ENCODE measurements around the gene LYRM2. TPM values are rescaled to one million over a fixed set of nuclear protein-coding genes. Genes with fewer than 3 reads are reported as not detected.

Gene LYRM2
- total and polyA plus RNA-seq, 7 donors: 15.0 to 39.6 (median 25.7) TPM

DNA sequence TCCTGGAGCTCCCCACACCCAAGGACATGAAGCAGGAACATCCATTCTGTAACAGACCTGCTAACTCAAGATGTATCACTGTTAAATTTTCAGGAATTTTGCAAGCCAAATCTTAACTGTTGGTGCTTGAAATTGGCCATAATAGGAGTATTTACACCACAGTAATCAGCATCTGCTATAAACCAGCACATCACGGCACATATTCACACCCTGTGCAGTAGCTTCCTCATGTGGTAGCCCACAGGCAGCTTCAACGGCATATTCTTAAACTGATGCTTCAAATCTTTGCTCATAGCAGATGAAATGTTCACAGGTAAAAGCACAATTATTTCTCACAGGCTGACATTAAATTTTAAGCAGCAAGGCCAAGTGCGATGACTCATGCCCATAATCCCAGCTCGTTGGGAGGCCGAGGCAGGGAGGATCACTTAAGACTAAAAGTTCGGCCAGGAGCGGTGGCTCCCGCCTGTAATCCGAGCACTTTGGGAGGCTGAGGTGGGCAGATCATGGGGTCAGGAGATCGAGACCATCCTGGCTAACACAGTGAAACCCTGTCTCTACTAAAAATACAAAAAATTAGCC, 43.5 kb upstream of the LYRM2 start:
- Histone ChIP-seq H3K27ac (no peak overlapping the region), H3K36me3 (peaks cover 3 to 99% (median 50%) of the 10 kb centered on the region in 4 donors), H3K4me3 (no peak overlapping the region), H3K9me3 (no peaks in the 10 kb centered on the region), H3K4me1 (no peaks in the 10 kb centered on the region), H3K27me3 (no peaks in the 10 kb centered on the region)
- WGBS, 2 donors: 95% methylated on average over 10 of the region's 10 CpGs
- DNase-seq: no peak
- TF ChIP-seq POLR2A (IDR thresholded peaks at IDR 0.05) (no peak), EP300 (IDR thresholded peaks at IDR 0.05) (no peak), POLR2AphosphoS5 (IDR thresholded peaks at IDR 0.05) (no peak)
- TF ChIP-seq, protein P1, sequence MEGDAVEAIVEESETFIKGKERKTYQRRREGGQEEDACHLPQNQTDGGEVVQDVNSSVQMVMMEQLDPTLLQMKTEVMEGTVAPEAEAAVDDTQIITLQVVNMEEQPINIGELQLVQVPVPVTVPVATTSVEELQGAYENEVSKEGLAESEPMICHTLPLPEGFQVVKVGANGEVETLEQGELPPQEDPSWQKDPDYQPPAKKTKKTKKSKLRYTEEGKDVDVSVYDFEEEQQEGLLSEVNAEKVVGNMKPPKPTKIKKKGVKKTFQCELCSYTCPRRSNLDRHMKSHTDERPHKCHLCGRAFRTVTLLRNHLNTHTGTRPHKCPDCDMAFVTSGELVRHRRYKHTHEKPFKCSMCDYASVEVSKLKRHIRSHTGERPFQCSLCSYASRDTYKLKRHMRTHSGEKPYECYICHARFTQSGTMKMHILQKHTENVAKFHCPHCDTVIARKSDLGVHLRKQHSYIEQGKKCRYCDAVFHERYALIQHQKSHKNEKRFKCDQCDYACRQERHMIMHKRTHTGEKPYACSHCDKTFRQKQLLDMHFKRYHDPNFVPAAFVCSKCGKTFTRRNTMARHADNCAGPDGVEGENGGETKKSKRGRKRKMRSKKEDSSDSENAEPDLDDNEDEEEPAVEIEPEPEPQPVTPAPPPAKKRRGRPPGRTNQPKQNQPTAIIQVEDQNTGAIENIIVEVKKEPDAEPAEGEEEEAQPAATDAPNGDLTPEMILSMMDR (IDR thresholded peaks at IDR 0.05): no peak
- intact Hi-C loops (cut with DNase I): no loop called here

DNA sequence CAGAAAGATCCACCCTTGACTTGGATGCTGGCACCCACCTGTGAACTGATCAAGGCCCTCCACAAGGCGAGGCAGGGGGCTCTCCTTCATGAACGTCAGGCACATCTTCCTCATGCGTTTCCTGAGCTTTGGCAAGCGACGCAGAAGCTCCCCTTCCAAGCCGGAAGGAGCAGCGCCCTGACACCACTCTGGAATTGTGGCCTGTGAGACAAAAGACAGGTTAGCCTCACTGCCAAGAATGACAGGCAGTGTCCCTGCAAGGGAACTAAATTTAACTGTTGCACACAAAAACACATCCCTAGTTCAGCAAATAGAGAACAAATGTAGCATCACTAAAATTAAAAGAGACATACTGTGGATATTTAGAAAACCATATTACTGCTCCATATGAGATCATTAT, 42.0 kb upstream of the LYRM2 start:
- H3K9me3 ChIP-seq: no peaks in the 10 kb centered on the region
- intact Hi-C loops (cut with DNase I): no loop called here
- no peak overlapping the region for H3K4me3 ChIP-seq
- WGBS, 2 donors: 89 to 91% methylated on average over 7 of the region's 7 CpGs
- H3K36me3 ChIP-seq: peaks cover 4 to 96% (median 42%) of the 10 kb centered on the region in 4 donors
- H3K27ac ChIP-seq: no peak overlapping the region
- H3K4me1 ChIP-seq: peaks cover 0 to 5% (median 0%) of the 10 kb centered on the region in 4 donors
- no peak for DNase-seq
- no peak for TF ChIP-seq POLR2AphosphoS5 (IDR thresholded peaks at IDR 0.05)
- no peak for TF ChIP-seq POLR2A (IDR thresholded peaks at IDR 0.05)
- TF ChIP-seq, protein P1 (IDR thresholded peaks at IDR 0.05): no peak
- TF ChIP-seq EP300 (IDR thresholded peaks at IDR 0.05): no peak
- no peaks in the 10 kb centered on the region for H3K27me3 ChIP-seq

DNA sequence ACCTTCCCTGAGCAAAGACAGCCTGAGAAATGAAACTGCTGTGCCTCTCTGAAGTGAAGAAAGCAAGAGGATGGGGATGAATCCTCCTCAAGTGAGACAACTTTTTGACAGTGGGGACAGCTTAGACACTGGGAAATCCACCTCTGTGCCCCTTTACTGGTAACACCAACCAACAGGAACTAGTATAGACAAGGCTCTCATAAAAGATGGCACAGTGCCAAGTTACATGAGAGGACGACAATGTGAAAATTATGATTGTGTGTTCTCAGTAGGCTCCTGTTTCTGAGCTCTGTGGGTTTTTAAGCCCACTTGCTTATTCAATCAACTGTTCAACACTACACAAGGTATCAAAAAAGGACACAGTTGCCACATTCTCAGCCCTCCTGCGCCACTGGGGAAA, 41.6 kb upstream of the LYRM2 start:
- H3K27ac ChIP-seq: no peak overlapping the region
- H3K36me3 ChIP-seq: peaks cover 8 to 96% (median 44%) of the 10 kb centered on the region in 4 donors
- TF ChIP-seq EP300 (IDR thresholded peaks at IDR 0.05): no peak
- H3K27me3 ChIP-seq: no peaks in the 10 kb centered on the region
- peaks cover 0 to 5% (median 0%) of the 10 kb centered on the region in 4 donors for H3K4me1 ChIP-seq
- no peak overlapping the region for H3K4me3 ChIP-seq
- no peaks in the 10 kb centered on the region for H3K9me3 ChIP-seq
- intact Hi-C loops (cut with DNase I): no loop called here
- DNase-seq: no peak
- WGBS, 2 donors: 60 to 85% methylated on average over 2 of the region's 2 CpGs

DNA sequence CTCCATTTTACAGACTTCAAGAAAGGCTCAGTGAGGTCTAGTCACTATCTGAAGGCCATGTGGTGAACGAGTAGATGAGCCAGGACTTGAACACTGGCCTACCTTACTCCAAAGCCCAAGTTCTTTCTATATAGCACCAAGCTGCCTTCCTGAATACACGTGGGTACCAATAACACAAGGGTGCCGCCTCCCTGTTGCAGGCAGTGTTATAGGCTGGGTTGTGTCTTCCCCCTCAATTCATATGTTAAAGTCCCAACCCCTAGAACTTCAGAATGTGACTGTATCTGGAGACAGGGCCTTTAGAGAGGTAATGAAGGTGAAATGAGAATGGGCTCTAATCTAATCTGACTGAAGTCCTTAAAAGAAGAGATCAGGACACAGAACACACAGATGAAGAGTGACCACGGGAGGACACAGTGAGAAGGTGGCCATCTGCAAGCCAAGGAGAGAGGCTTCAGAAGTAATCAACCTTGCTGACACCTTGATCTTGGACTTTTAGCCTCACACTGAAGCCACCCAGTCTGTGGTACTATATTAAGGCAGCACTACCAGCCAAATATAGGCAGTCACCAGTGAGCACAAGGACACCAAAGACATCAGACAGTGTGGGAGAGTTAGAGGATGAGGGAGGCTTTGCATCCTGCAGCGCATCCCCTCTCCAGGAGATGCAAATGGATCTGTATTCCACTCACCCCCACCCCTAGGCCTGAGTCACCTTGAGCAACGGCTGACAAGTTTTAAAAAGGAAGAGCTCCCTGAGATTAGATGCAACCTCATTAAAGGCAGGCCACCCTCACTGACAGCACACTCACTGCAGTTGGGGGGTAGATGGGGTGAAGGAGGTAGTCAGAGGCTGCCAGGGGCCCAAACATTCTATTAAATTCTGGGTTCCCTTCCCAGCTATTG, 40.9 kb upstream of the LYRM2 start:
- WGBS, 2 donors: 86 to 89% methylated on average over 6 of the region's 6 CpGs
- Histone ChIP-seq H3K9me3 (no peaks in the 10 kb centered on the region), H3K4me3 (no peak overlapping the region), H3K4me1 (peaks cover 0 to 5% (median 0%) of the 10 kb centered on the region in 4 donors), H3K36me3 (peaks cover 13 to 96% (median 47%) of the 10 kb centered on the region in 4 donors), H3K27me3 (no peaks in the 10 kb centered on the region), H3K27ac (no peak overlapping the region)
- intact Hi-C loops (cut with DNase I): no loop called here
- no peak for TF ChIP-seq POLR2A (IDR thresholded peaks at IDR 0.05)
- no peak for TF ChIP-seq EP300 (IDR thresholded peaks at IDR 0.05)
- TF ChIP-seq, protein P1 (IDR thresholded peaks at IDR 0.05): no peak
- no peak for TF ChIP-seq POLR2AphosphoS5 (IDR thresholded peaks at IDR 0.05)
- DNase-seq: no peak

DNA sequence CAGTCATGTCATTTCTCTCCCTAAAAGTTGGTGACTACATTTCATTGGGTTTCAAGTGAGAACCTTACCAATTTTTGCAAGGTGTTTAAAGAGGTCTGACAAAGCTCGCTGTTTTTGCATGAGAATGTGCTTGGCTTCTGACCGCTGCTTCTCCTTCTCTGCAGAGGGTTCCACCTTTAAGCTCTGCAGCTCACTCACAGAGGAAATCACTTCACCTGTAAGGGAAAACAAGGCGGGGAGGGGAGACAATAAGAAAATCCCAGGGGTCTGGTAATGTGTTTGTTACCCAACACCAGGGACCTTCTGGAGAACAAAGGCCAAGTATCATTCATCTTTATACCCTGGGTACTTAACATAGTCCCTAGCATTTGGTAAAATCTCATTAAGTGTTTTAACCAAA, 40.0 kb upstream of the LYRM2 start:
- no peak for DNase-seq
- Histone ChIP-seq H3K27ac (no peak overlapping the region), H3K36me3 (peaks cover 22 to 96% (median 52%) of the 10 kb centered on the region in 4 donors), H3K27me3 (no peaks in the 10 kb centered on the region), H3K9me3 (no peaks in the 10 kb centered on the region), H3K4me1 (peaks cover 0 to 5% (median 0%) of the 10 kb centered on the region in 4 donors), H3K4me3 (no peak overlapping the region)
- 95 to 98% methylated on average over 3 of the region's 3 CpGs for WGBS, 2 donors
- intact Hi-C loops (cut with DNase I): no loop called here
- TF ChIP-seq, protein P1 (IDR thresholded peaks at IDR 0.05): no peak
- TF ChIP-seq POLR2A (IDR thresholded peaks at IDR 0.05) (no peak), POLR2AphosphoS5 (IDR thresholded peaks at IDR 0.05) (no peak), EP300 (IDR thresholded peaks at IDR 0.05) (no peak)
